IMR-90 (cell line): Measurements from ENCODE around the gene FAH. TPM values are rescaled to one million over a fixed set of nuclear protein-coding genes. Genes with fewer than 3 reads are reported as not detected.

Experiments used
- ATAC-seq: fragments of 200-7000 bp; cut with Tn5 transposase; 2 replicates; pipeline ENCODE4 v1.9.1; 2020; ENCODE audit warnings: low read depth, mild to moderate bottlenecking, moderate library complexity
- BruUV-seq: library from RNA; stranded (reverse); fragments of 400-500 nt; replicated peaks from 2 replicates; lab custom pipeline; 2021; lab: Mats Ljungman, UMichigan
- CTCF ChIA-PET: fragments of 300-600 bp; formaldehyde crosslinking; extraction: SDS; loops from one replicate; lab custom pipeline; 2021; ENCODE audit warnings: antibody characterized with exemption; lab: Yijun Ruan, JAX
- POLR2A ChIA-PET: fragments of 300-600 bp; sonication (Branson Sonifier 250); formaldehyde crosslinking; loops from one replicate; lab custom pipeline; 2022; ENCODE audit warnings: antibody characterized with exemption; ENCODE audit not compliant: unreplicated experiment; lab: Charles Lee
- DNase-seq: peaks from one replicate; pipeline ENCODE4 v3.0.0; 2013
- H2AFZ ChIP-seq: replicated peaks from 2 replicates; pipeline ENCODE3; 2013; ENCODE audit warnings: low read length, mild to moderate bottlenecking; ENCODE audit not compliant: poor library complexity
- H2AK5ac ChIP-seq: 2 replicates; pipeline ENCODE4 v1.6.1; 2013; ENCODE audit warnings: low read depth, low read length, inconsistent platforms
- H2AK9ac ChIP-seq: replicated peaks from 2 replicates; pipeline ENCODE3; 2013; ENCODE audit warnings: mild to moderate bottlenecking, low read depth, low read length, moderate library complexity; ENCODE audit not compliant: poor library complexity
- H2BK120ac ChIP-seq: 2 replicates; pipeline ENCODE4 v1.6.1; 2013; ENCODE audit warnings: low read depth, low read length, inconsistent platforms
- H2BK15ac ChIP-seq: 3 replicates; pipeline ENCODE4 v1.6.1; 2013; ENCODE audit warnings: low read depth, low read length, inconsistent platforms
- H2BK20ac ChIP-seq: 2 replicates; pipeline ENCODE4 v1.6.1; 2013; ENCODE audit warnings: low read depth, mild to moderate bottlenecking, inconsistent platforms, low read length, moderate library complexity
- H2BK5ac ChIP-seq: 2 replicates; pipeline ENCODE4 v1.6.1; 2013; ENCODE audit warnings: mild to moderate bottlenecking, low read depth, low read length, inconsistent platforms; ENCODE audit not compliant: poor library complexity, severe bottlenecking
- H3K14ac ChIP-seq: replicated peaks from 2 replicates; pipeline ENCODE4 v1.6.1; 2013; ENCODE audit warnings: low read depth, low read length, inconsistent platforms
- H3K18ac ChIP-seq: 2 replicates; pipeline ENCODE4 v1.6.1; 2013; ENCODE audit warnings: low read depth, low read length, control low read depth
- H3K23ac ChIP-seq: 2 replicates; pipeline ENCODE4 v1.6.1; 2013; ENCODE audit warnings: low read depth, low read length, inconsistent platforms
- H3K27ac ChIP-seq: 2 replicates; pipeline ENCODE4 v1.5.1; 2013; ENCODE audit warnings: mild to moderate bottlenecking, control low read depth, low read length; ENCODE audit not compliant: insufficient read depth
- H3K27me3 ChIP-seq: 2 replicates; pipeline ENCODE4 v1.6.1; 2013; ENCODE audit warnings: low read length; ENCODE audit not compliant: control insufficient read depth, insufficient read depth
- H3K36me3 ChIP-seq: 2 replicates; pipeline ENCODE4 v1.6.1; 2013; ENCODE audit warnings: low read length, mixed read lengths; ENCODE audit not compliant: control insufficient read depth, insufficient read depth
- H3K4ac ChIP-seq: 2 replicates; pipeline ENCODE4 v1.6.1; 2013; ENCODE audit warnings: low read depth, low read length, inconsistent platforms
- H3K4me1 ChIP-seq: 2 replicates; pipeline ENCODE4 v1.6.1; 2013; ENCODE audit warnings: low read length, mixed read lengths; ENCODE audit not compliant: control insufficient read depth, insufficient read depth
- H3K4me2 ChIP-seq: 2 replicates; pipeline ENCODE4 v1.6.1; 2013; ENCODE audit warnings: low read depth, mild to moderate bottlenecking, control low read depth, low read length, moderate library complexity
- H3K4me3 ChIP-seq: 2 replicates; pipeline ENCODE4 v1.5.1; 2013; ENCODE audit warnings: low read depth, mild to moderate bottlenecking, control low read depth, low read length, moderate library complexity; ENCODE audit not compliant: insufficient read depth
- H3K56ac ChIP-seq: 2 replicates; pipeline ENCODE4 v1.6.1; 2013; ENCODE audit warnings: low read length, inconsistent platforms; ENCODE audit not compliant: insufficient read depth; ENCODE audit errors: extremely low read depth
- H3K79me1 ChIP-seq, 2 experiments: 2 replicates each; pipeline ENCODE4 v1.6.1; 2013; ENCODE audit warnings: low read length in 2 of 2, inconsistent platforms in 1 of 2, low read depth in 1 of 2
- H3K9ac ChIP-seq: 2 replicates; pipeline ENCODE4 v1.6.1; 2013; ENCODE audit warnings: low read depth, low read length, control low read depth
- H3K9me1 ChIP-seq: 2 replicates; pipeline ENCODE4 v1.6.1; 2013; ENCODE audit warnings: low read length, inconsistent platforms; ENCODE audit not compliant: insufficient read depth
- H3K9me3 ChIP-seq: 2 replicates; pipeline ENCODE4 v1.6.1; 2013; ENCODE audit warnings: low read length; ENCODE audit not compliant: control insufficient read depth, insufficient read depth
- H4K20me1 ChIP-seq: 2 replicates; pipeline ENCODE4 v1.6.1; 2013; ENCODE audit warnings: low read length, inconsistent platforms; ENCODE audit not compliant: insufficient read depth
- H4K5ac ChIP-seq: 2 replicates; pipeline ENCODE4 v1.6.1; 2013; ENCODE audit warnings: mild to moderate bottlenecking, low read depth, low read length, control low read depth
- H4K8ac ChIP-seq, 2 experiments: 2 replicates each; pipeline ENCODE4 v1.6.1; 2013; ENCODE audit warnings: low read depth in 2 of 2, low read length in 2 of 2, control low read depth in 1 of 2, inconsistent platforms in 1 of 2
- H4K91ac ChIP-seq: 2 replicates; pipeline ENCODE4 v1.6.1; 2013; ENCODE audit warnings: low read depth, low read length, inconsistent platforms; ENCODE audit not compliant: insufficient read depth
- BHLHE40 ChIP-seq: fragments of 150-350 bp; IDR thresholded peaks from 2 replicates; pipeline ENCODE4 v1.6.1; 2016; ENCODE audit warnings: mild to moderate bottlenecking, low read depth, low read length
- CEBPB ChIP-seq: IDR thresholded peaks from 2 replicates; pipeline ENCODE4 v1.6.1; 2012; ENCODE audit warnings: low read depth, low read length, improper control_type of control experiment
- CHD1 ChIP-seq: IDR thresholded peaks from 2 replicates; pipeline ENCODE4 v1.6.1; 2012; ENCODE audit warnings: low read depth, low read length, improper control_type of control experiment
- CTCF ChIP-seq: conservative IDR thresholded peaks from 2 replicates; pipeline ENCODE4 v1.5.1; 2012; ENCODE audit warnings: mild to moderate bottlenecking, low read depth, low read length, improper control_type of control experiment
- ELK1 ChIP-seq: fragments of 150-350 bp; IDR thresholded peaks from 2 replicates; pipeline ENCODE4 v1.6.1; 2016; ENCODE audit warnings: low read depth, mild to moderate bottlenecking, low read length, moderate library complexity, borderline replicate concordance
- FOS ChIP-seq: fragments of 150-350 bp; IDR thresholded peaks from 2 replicates; pipeline ENCODE4 v1.6.1; 2016; ENCODE audit warnings: low read depth, low read length
- MAFK ChIP-seq: IDR thresholded peaks from 2 replicates; pipeline ENCODE4 v1.6.1; 2012; ENCODE audit warnings: low read depth, low read length, improper control_type of control experiment
- MAZ ChIP-seq: IDR thresholded peaks from 2 replicates; pipeline ENCODE4 v1.6.1; 2012; ENCODE audit warnings: low read depth, mild to moderate bottlenecking, low read length, improper control_type of control experiment, moderate library complexity, borderline replicate concordance
- MXI1 ChIP-seq: IDR thresholded peaks from 2 replicates; pipeline ENCODE4 v1.6.1; 2012; ENCODE audit warnings: low read depth, mild to moderate bottlenecking, low read length, moderate library complexity, borderline replicate concordance
- NFE2L2 ChIP-seq: fragments of 150-350 bp; IDR thresholded peaks from 2 replicates; pipeline ENCODE4 v1.6.1; 2016; ENCODE audit warnings: low read depth, mild to moderate bottlenecking, low read length
- POLR2A ChIP-seq: IDR thresholded peaks from 2 replicates; pipeline ENCODE4 v1.6.1; 2012; ENCODE audit warnings: mild to moderate bottlenecking, low read depth, low read length
- RAD21 ChIP-seq: IDR thresholded peaks from 2 replicates; pipeline ENCODE4 v1.6.1; 2012; ENCODE audit warnings: low read length, improper control_type of control experiment
- RCOR1 ChIP-seq: IDR thresholded peaks from 2 replicates; pipeline ENCODE4 v1.6.1; 2012; ENCODE audit warnings: mild to moderate bottlenecking, low read length, improper control_type of control experiment; ENCODE audit not compliant: insufficient replicate concordance
- SMC3 ChIP-seq: fragments of 150-350 bp; IDR thresholded peaks from 2 replicates; pipeline ENCODE4 v1.6.1; 2016; ENCODE audit warnings: low read depth, mild to moderate bottlenecking, antibody characterized with exemption, low read length, moderate library complexity
- USF2 ChIP-seq: fragments of 150-350 bp; IDR thresholded peaks from 2 replicates; pipeline ENCODE4 v1.6.1; 2017; ENCODE audit warnings: mild to moderate bottlenecking, antibody characterized with exemption, low read length, low read depth
- WGBS, 2 experiments: methylation state at CpG; one replicate each; pipeline versions ENCODE4 v1.1.5 to v1.1.7; 2013; ENCODE audit warnings: missing lambda C conversion rate in 2 of 2; ENCODE audit not compliant: insufficient read length in 1 of 2; ENCODE audit errors: extremely low coverage in 2 of 2; 5-methylcytosine and 5-hydroxymethylcytosine counted together
- dilution Hi-C: fragments of 300-500 bp; cut with HindIII; formaldehyde crosslinking; loops from one replicate; pipeline ENCODE4 v1.14.3; 2018; ENCODE audit warnings: low sequenced_read_pairs; ENCODE audit not compliant: unreplicated experiment
- in situ Hi-C: fragments of 300-500 bp; cut with MboI; formaldehyde crosslinking; loops from 3 replicates; pipeline ENCODE4 v1.14.3; 2019; ENCODE audit warnings: low sequenced_read_pairs, inconsistent platforms, mixed read lengths
- intact Hi-C: fragments of 100-400 bp; cut with micrococcal nuclease; formaldehyde crosslinking; loops from 2 replicates; pipeline ENCODE4 v1.10.0; 2022
- polyA plus RNA-seq, 3 experiments: library from polyadenylated mRNA; depleted of rRNA; stranded (reverse); fragments of >200 nt; gene quantifications; 2 replicates each; pipeline ENCODE4 v1.2.3, GENCODE V29; 2012; ENCODE audit warnings: low replicate concordance in 1 of 3
- total RNA-seq: library from RNA; depleted of rRNA; stranded (reverse); fragments of >200 nt; gene quantifications from 2 replicates; pipeline ENCODE4 v1.2.3, GENCODE V29; 2012

FAH gene
- total and polyA plus RNA-seq, 2 of the 4 experiments (the other 2 are of a cell fraction): 43.1 to 48.6 TPM

GRCh38 chr15:80136854-80137253 lies 15.9 kb upstream of the FAH start:
- no peak overlapping the region for H3K14ac ChIP-seq
- no peaks in the 10 kb centered on the region for H3K27me3 ChIP-seq
- no peak overlapping the region for H3K56ac ChIP-seq
- BruUV-seq: no TSS peak
- no peak overlapping the region for H3K4me3 ChIP-seq
- H4K5ac ChIP-seq: no peak overlapping the region
- dilution Hi-C loops (no loop called here), intact Hi-C loops (no loop called here), in situ Hi-C loops (no loop called here)
- no peak overlapping the region for H3K18ac ChIP-seq
- no peak overlapping the region for H2AK9ac ChIP-seq
- H3K79me1 ChIP-seq: peaks cover under 1 to 4% of the 10 kb centered on the region in 2 experiments; a peak in 1 of 4 replicates
- no peak overlapping the region for H2BK20ac ChIP-seq
- H3K4me2 ChIP-seq: no peak overlapping the region
- no CpG with 5 or more reads among the region's 3 CpGs for WGBS, 2 experiments
- H4K8ac ChIP-seq: no peak overlapping the region
- H2BK120ac ChIP-seq: no peak overlapping the region
- CTCF ChIA-PET: no interaction called here
- no peak overlapping the region for H2BK15ac ChIP-seq
- DNase-seq: no peak
- H2AFZ ChIP-seq: no peak overlapping the region
- POLR2A ChIA-PET: no interaction called here
- H4K20me1 ChIP-seq: no peaks in the 10 kb centered on the region
- no peaks in the 10 kb centered on the region for H3K4me1 ChIP-seq
- H3K36me3 ChIP-seq: peaks cover 6% of the 10 kb centered on the region; the same call in 1 of the 2 replicates
- no peak for TF ChIP-seq FOS
- TF ChIP-seq POLR2A: no peak
- TF ChIP-seq NFE2L2: no peak
- TF ChIP-seq BHLHE40: no peak
- no peak for TF ChIP-seq MAFK
- no peak for TF ChIP-seq CHD1
- no peak for TF ChIP-seq MAZ
- TF ChIP-seq RAD21: no peak
- TF ChIP-seq RCOR1: no peak
- no peak for TF ChIP-seq SMC3
- no peak for TF ChIP-seq ELK1
- no peak for TF ChIP-seq MXI1
- TF ChIP-seq CEBPB: no peak
- no peak for TF ChIP-seq USF2
- TF ChIP-seq CTCF: no peak
- no peak for ATAC-seq
- no peak overlapping the region for H2AK5ac ChIP-seq
- no peak overlapping the region for H2BK5ac ChIP-seq
- H3K9me1 ChIP-seq: no peaks in the 10 kb centered on the region; the same call in 1 of the 2 replicates
- no peak overlapping the region for H4K91ac ChIP-seq
- H3K27ac ChIP-seq: no peak overlapping the region
- H3K23ac ChIP-seq: no peak overlapping the region
- H3K9me3 ChIP-seq: no peaks in the 10 kb centered on the region
- no peak overlapping the region for H3K4ac ChIP-seq
- no peak overlapping the region for H3K9ac ChIP-seq
